GM18868 (cell line): Measurements from ENCODE around the gene FOXF2.

Experiments
- ATAC-seq: cut with Tn5 transposase; IDR thresholded peaks from one replicate; pipeline ENCODE4 v1.9.1; 2021; ENCODE audit warnings: mild to moderate bottlenecking, moderate library complexity; ENCODE audit not compliant: unreplicated experiment

The FOXF2 gene

GRCh38 chr6:1405221-1405620 lies 15.8 kb downstream of the FOXF2 start:
- ATAC-seq = no peak

GRCh38 chr6:1406306-1407072 lies 17.1 kb downstream of the FOXF2 start:
- ATAC-seq = no peak

- no peak for ATAC-seq
These were observed 18.2 kb downstream of the FOXF2 start for GRCh38 chr6:1407499-1407990.

- ATAC-seq = no peak
These were observed 20.5 kb downstream of the FOXF2 start for GRCh38 chr6:1409774-1410465.

DNA sequence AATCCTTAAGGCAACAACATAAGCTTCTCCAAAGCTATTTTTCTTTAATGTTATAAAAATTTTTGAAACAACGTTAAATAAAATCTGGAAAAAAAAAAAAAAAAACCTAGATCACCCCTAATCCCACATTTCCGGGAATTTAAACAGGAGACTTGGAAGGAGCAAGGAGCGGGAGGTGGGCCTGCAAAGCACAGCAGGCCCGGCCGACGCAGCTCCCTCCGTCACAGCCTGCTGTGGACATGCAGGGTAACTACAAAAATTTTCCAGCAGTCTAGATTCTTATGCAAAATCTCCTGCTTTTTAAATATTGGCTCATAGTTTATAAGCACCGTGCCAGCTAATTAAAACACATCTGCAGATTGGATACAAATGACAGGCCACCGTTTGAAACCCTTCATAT lies 23.5 kb downstream of the FOXF2 start:
- ATAC-seq = no peak

- ATAC-seq = no peak
These were observed 26.2 kb downstream of the FOXF2 start for GRCh38 chr6:1415416-1416063.

- no peak for ATAC-seq
These were observed 26.9 kb downstream of the FOXF2 start for GRCh38 chr6:1416191-1416760.

GRCh38 chr6:1416820-1417219 lies 27.4 kb downstream of the FOXF2 start:
- no peak for ATAC-seq

- no peak for ATAC-seq
These were observed 28.3 kb downstream of the FOXF2 start for GRCh38 chr6:1417718-1418117.

- ATAC-seq = no peak
These were observed 29.3 kb downstream of the FOXF2 start for GRCh38 chr6:1418471-1419191.

- no peak for ATAC-seq
These were observed 31.0 kb downstream of the FOXF2 start for GRCh38 chr6:1420382-1420781.

DNA sequence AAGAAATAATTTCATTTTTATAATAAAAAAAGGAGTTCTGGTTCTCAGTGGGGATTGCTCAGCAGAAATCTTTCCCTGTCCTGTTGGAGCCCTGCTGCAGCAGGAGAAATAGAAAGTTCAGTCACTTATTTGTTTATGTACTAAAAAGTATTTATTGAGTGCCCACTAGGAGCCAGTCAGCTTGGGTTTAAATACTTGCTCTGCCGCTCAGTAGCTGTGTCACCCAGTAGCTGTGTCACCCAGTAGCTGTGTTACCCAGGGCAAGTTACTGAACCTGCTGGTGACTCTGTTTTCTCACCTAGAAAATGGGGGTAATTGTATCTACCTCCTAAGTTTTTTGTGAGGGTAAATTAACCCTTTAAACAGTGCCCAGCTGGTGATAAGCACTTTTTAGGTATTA lies 32.9 kb downstream of the FOXF2 start:
- ATAC-seq = no peak

DNA sequence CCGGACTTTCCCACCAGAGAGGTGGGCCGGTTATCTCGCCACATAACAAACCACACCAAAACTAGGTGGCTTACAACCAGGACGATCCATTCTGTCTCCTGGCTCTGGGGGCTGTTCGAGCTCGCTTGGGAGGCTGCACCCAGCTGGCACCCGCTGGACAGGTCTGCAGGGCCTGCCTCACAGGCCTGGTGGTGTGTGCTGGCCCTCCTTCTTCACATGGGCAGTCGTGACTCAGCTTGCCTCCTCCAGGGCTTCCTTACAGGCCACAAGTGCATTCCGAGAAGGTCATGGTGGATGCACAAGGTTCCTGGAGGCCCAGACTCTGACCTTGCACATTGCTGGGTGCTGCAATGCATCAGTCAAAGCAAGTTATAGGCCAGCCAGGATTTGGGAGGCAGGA lies 34.2 kb downstream of the FOXF2 start:
- no peak for ATAC-seq

DNA sequence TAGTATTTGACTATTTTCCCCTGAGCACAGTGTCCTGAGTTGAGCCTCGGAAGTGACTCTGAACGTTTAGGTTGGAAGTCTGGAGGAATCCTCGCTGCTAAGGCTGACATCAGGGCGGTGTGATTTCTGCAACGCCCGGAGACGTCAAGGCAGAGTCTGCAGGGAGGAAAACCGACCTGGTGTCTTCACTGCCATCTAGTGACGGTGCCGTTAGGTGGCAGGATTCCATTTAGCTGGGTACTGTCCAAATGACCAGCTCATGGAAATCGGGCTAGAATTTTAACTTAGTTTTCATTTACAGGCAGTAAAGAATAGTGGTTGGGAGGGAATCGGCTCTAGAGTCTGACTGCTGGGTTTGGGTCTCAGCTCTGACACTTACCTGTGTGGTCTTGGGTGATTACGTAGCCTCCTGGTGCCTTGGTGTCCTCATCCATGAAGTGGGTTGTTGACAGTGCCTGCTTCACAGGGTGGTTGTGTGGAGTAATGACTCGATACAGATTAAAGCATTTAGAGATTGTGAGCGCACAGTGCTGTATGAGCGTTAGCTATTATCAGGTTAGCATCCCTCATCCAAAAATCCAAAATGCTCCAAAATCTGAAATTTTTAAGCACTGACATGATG lies 35.0 kb downstream of the FOXF2 start:
- ATAC-seq = no peak

GRCh38 chr6:1426416-1426815 lies 37.0 kb downstream of the FOXF2 start:
- ATAC-seq = no peak

GRCh38 chr6:1435806-1436205 lies 46.4 kb downstream of the FOXF2 start:
- ATAC-seq = no peak

- ATAC-seq = no peak
These were observed 47.2 kb downstream of the FOXF2 start for GRCh38 chr6:1436334-1437306.

DNA sequence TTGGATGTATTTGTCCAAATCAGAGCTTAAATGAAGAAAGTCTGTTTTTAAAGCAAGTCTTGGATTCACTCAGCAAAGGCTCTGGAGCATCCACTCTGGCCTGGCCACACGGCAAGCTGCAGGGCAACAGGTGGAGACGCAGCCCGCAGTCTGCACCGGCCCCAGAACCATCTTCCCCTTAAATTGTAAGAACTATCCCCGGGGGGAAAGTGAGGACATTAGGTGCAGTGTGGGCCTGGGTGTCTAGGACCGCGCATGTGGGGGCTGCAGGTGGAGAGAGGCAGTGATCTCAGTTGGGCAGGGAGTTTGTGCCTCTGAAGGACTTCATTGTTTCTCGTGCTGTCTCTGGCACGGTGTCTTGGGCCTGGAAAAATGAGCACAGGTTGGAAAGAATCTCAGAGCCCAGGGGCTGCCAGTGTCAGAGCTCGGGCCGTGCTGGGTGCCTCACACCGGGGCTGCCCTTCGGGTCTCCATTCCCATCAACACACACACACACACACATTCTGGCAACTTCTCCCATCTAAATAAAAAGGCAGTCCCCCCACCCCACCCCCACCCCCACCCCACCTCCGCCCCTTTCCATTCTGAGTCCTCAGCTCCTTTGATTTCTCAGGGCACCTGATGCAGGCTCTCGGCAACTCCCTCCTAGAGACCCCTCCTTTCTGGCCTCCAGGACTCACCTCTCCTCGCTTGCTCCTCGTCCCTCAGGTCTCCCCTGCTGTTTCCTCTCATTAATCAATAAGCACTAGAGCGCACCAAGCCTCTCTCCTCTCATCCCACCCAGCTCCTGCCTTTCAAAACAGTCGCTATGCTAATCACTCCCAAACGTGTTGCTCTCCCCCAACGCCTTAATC lies 48.4 kb downstream of the FOXF2 start:
- ATAC-seq = no peak
